Memory B cell (primary cell): ENCODE results near the gene POLR2C.
"Not testable (repeated sequence)": the region's sequence is repeated elsewhere in the genome, so short reads cannot be mapped to it uniquely, and the experiment has no call there.

Source experiments
- ATAC-seq: fragments of 150-1000 bp; cut with Tn5 transposase; 2 replicates; pipeline ENCODE4 v1.10.0; 2021; ENCODE audit warnings: low read depth, mild to moderate bottlenecking, moderate library complexity
- DNase-seq, 2 donors: peaks; one replicate each; pipeline ENCODE4 v3.0.0; 2022; ENCODE audit warnings: low spot score in 2 of 2
- H3K27ac Mint-ChIP-seq: one replicate; pipeline ENCODE4 v1.8.0; 2022; ENCODE audit warnings: mild to moderate bottlenecking, moderate library complexity, mixed read lengths
- H3K27me3 Mint-ChIP-seq: one replicate; pipeline ENCODE4 v1.8.0; 2022; ENCODE audit warnings: mixed read lengths
- H3K36me3 Mint-ChIP-seq: one replicate; pipeline ENCODE4 v1.8.0; 2022; ENCODE audit warnings: mild to moderate bottlenecking, mixed read lengths
- H3K4me1 Mint-ChIP-seq: one replicate; pipeline ENCODE4 v1.8.0; 2022; ENCODE audit warnings: mixed read lengths
- H3K4me3 Mint-ChIP-seq: one replicate; pipeline ENCODE4 v1.8.0; 2022; ENCODE audit warnings: mild to moderate bottlenecking, moderate library complexity, mixed read lengths
- H3K9me3 Mint-ChIP-seq: one replicate; pipeline ENCODE4 v1.8.0; 2022; ENCODE audit warnings: mixed read lengths

POLR2C gene

DNA sequence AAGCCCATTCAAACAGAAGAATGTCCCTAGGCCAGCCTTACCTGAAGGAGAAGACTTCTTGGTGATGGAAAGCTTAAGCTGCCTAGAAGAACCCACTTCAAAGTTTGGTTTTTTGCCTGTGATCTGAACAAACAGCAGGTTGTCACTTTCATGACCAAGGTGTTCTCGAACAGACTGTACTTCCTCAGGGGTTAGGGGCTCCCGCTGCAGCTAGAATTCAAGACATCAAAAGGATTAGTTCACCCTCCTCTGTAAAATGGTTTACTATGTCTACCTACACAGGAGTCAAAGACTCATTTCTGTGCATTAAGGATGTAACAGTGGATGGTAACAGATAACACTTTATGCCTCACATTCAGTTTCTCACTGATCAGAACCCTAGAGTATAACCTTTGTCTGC lies 28.5 kb upstream of the POLR2C start:
- ATAC-seq (no peak), DNase-seq (no peak)
- H3K27me3 Mint-ChIP-seq = no peaks in the 10 kb centered on the region
- H3K9me3 Mint-ChIP-seq = no peaks in the 10 kb centered on the region
- H3K4me3 Mint-ChIP-seq = no peak overlapping the region
- H3K27ac Mint-ChIP-seq = peak overlapping the region; percentile 47
- H3K4me1 Mint-ChIP-seq = no peaks in the 10 kb centered on the region
- peaks cover 41% of the 10 kb centered on the region for H3K36me3 Mint-ChIP-seq

DNA sequence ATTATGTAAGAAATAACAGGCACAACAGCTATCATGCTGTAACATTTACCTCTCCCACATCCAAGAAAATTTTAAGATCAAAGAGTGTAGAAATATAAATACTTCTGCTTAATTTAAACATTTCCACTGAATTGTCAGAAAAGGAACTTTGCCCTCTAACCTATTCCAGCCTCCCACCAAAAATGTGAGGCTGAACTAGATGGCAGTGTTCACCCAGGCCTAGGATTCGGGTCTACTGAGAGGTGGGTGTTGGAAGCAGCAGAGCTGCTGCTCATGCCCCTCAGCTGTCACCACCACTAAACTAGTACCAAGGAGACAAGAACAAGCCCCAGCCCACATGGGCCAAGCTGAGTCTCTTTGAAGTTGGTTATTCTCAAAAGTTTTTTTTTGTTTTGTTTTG lies 26.6 kb upstream of the POLR2C start:
- DNase-seq (no peak), ATAC-seq (no peak)
- H3K9me3 Mint-ChIP-seq = peaks cover 2% of the 10 kb centered on the region
- H3K36me3 Mint-ChIP-seq = peaks cover 47% of the 10 kb centered on the region
- no peak overlapping the region for H3K4me3 Mint-ChIP-seq
- no peaks in the 10 kb centered on the region for H3K4me1 Mint-ChIP-seq
- no peak overlapping the region for H3K27ac Mint-ChIP-seq
- H3K27me3 Mint-ChIP-seq = no peaks in the 10 kb centered on the region

DNA sequence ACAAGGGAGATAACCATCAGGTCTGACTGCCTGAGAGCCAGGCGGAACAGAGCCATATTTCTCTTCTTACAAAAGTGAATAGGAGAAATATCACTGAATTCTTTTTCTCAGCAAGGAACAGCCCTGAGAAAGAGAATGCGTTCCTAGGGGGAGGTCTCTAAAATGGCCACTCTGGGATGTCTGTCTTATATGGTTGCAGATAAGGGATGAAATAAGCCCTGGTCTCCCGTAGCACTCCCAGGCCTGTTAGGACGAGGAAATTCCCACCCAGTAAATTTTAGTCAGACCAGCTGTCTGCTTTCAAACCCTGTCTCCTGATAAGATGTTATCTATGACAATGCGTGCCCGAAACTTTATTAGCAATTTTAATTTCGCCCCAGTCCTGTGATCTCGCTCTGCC lies 22.5 kb upstream of the POLR2C start:
- H3K9me3 Mint-ChIP-seq, ATAC-seq, H3K27ac Mint-ChIP-seq, DNase-seq, H3K27me3 Mint-ChIP-seq, H3K4me3 Mint-ChIP-seq, H3K4me1 Mint-ChIP-seq: not testable (repeated sequence)
- peaks cover 28% of the 10 kb centered on the region for H3K36me3 Mint-ChIP-seq

DNA sequence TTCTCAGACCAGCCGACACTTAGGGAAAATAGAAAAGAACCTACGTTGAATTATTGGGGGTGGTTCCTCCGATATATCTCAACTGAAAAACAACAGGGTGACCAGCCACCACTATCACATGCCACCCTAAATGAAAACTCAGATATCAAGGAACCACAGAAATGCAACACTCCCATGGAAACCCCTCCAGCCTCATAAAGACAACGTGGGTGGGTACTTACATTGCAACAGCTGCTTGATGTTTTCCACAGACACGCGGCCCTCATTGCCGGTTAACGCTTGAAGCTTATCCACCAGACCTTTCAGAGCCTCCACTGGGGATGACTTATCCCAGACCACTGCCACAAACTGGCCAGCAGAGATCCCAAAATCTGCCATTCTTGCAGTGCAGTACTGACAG lies 21.9 kb upstream of the POLR2C start:
- not testable (repeated sequence) for H3K4me1 Mint-ChIP-seq, DNase-seq, H3K4me3 Mint-ChIP-seq, H3K27ac Mint-ChIP-seq, H3K27me3 Mint-ChIP-seq, H3K9me3 Mint-ChIP-seq, ATAC-seq
- H3K36me3 Mint-ChIP-seq = peaks cover 26% of the 10 kb centered on the region

DNA sequence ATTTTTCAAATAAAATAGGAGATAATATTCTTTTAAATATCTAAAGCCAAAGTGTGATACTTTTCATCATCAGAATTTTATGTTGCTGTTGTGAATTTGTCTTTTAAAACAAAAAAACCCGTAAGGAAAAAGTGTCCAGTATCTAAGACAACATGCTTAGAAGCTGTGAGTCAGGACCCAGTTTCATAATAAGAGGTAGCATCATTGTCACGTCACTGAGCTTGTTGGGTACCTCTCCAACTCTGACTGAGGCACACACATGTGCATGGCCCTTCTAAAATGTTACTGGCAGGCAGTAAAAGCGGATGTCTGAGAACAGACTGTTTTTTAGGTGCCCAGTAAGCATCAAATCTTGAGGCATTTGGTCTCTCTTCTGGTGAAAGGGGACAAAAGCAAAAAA lies 17.8 kb upstream of the POLR2C start:
- no peak for ATAC-seq
- Mint-ChIP-seq H3K36me3 (peaks cover 12% of the 10 kb centered on the region), H3K27me3 (no peaks in the 10 kb centered on the region), H3K4me1 (peaks cover 8% of the 10 kb centered on the region), H3K4me3 (no peak overlapping the region), H3K9me3 (peaks cover 2% of the 10 kb centered on the region), H3K27ac (no peak overlapping the region)
- no peak for DNase-seq

DNA sequence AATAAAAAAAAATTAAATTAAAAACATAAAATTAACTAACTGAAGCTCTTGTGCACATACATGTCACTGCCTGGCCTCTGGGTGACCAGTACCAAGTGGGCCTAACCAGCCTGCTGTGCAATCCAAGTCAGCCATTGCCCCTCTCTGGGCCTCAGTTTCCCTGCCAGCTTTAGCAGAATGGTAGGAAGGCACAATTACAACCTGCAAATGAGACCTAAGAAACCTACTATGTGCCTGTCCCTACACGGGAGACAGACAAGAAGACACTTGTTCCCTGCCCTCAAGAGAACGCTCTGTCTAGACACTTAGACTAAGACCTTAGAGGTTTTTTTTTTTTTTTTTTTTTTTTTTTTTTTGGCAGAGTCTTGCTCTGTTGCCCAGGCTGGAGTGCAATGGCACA lies 17.0 kb upstream of the POLR2C start:
- peaks cover 8% of the 10 kb centered on the region for H3K4me1 Mint-ChIP-seq
- ATAC-seq = no peak
- no peak overlapping the region for H3K4me3 Mint-ChIP-seq
- H3K9me3 Mint-ChIP-seq = peaks cover 2% of the 10 kb centered on the region
- H3K27ac Mint-ChIP-seq = no peak overlapping the region
- no peaks in the 10 kb centered on the region for H3K27me3 Mint-ChIP-seq
- no peak for DNase-seq
- H3K36me3 Mint-ChIP-seq = peaks cover 4% of the 10 kb centered on the region

DNA sequence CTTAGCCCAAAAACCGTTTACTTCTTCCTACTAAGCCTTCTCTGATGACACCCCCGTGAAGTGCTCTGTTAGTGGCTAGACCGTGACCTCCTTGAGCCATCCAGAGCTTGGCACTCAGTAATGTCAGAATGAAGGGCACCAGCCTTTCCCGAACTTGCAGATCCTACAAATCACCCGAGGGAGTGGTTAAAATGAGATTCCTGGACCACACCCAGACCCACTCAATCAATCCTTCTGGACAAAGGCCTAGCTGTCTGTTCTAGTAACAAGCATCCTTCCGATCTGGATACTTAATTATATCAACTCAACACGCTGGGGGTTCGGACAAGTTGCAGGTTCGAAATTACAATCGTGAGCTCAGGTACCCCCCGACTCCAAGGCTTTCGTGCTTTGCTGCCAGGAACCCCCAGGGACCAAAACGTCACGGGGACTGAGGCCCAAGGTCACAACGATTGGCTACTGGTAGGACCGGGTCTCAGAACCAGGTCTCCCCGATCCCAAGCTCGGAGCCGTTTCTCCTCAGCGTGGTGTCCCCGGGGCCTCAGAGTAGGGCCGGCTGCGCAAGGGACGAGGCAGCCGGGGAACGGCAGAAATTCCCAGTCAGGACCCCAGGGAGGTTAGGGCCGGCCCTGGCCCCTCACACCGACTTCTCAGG lies 15.8 kb upstream of the POLR2C start:
- ATAC-seq (peak; percentile 20), DNase-seq (peak in 1 of 2 donors; percentile 9)
- Mint-ChIP-seq H3K4me3 (peak overlapping the region; percentile 92), H3K27ac (peak overlapping the region; percentile 96), H3K36me3 (peaks cover 3% of the 10 kb centered on the region), H3K9me3 (no peaks in the 10 kb centered on the region), H3K27me3 (no peaks in the 10 kb centered on the region), H3K4me1 (peaks cover 11% of the 10 kb centered on the region)

DNA sequence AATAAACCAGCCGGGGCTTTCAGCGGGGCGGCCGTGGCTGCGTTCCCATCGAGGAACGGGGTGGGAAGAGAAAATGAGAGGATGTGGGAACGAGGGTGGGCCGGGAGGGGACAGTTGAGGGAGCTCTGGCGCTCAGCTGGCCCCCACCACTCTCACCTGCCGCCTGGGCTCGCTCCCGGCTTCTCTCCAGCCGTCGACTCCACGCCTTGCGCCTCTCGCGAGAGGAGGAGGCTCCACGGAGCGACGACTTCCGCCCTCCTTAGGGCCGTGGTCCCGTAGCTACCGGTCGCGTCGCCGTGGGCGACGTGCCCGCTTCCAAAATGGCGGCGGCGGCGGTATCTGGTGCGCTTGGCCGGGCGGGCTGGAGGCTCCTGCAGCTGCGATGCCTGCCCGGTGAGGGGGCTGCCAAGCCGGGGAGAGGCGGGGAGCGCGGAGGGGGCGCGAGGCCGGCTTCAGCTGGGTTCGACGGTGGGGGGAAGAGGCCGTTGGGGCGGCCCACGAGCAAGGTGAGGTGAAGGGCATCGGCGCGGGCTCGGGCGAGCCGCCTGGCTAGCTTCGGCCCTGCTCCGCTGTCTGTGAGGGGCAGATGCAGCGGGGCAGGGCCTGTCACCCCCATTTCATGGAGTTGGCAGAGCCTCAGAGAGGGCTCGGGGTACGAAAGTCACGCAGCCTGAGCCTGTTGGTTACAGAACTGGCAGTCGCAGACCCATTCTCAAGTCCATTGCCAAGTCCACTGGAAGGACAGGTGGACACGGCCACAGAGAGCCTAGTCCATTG lies 15.1 kb upstream of the POLR2C start, which contains the start of the genes CIAPIN1 and COQ9:
CIAPIN1 (minus strand) TSS at position 200 of the 777 bp plus-strand sequence. CDS start 6,457 bp downstream, outside the sequence.
COQ9 (plus strand) TSS at position 294 of the 777 bp plus-strand sequence; CDS start at position 321, 27 bp downstream.
- peak within 1 kb of the TSS; percentile 92 for H3K4me3 Mint-ChIP-seq
- ATAC-seq = peak; percentile 97

DNA sequence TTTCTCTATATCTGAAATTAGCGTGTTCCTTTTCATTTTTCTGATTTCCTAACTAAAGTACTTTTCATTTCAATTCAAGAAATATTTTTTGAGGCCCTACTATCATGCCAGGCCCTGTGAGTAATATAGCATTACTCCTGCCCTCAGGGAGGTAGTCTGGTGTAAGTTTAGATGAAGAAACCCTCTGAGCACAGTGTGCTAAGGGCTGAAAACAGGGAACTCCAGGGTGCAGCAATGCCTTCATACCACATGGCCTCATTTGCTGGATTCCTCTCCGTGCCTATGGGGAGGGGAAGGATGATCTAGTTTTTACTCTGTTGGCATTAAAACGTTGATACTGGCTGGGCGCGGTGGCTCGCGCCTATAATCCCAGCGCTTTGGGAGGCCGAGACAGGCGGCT lies 10.5 kb upstream of the POLR2C start:
- Mint-ChIP-seq H3K4me3 (no peak overlapping the region), H3K27me3 (no peaks in the 10 kb centered on the region), H3K9me3 (no peaks in the 10 kb centered on the region), H3K4me1 (peaks cover 6% of the 10 kb centered on the region), H3K27ac (no peak overlapping the region), H3K36me3 (peaks cover 24% of the 10 kb centered on the region)
- no peak for DNase-seq
- no peak for ATAC-seq

More for the DNA sequence above, 15.1 kb upstream of the POLR2C start, which contains the start of the genes CIAPIN1 and COQ9:
- no peaks in the 10 kb centered on the region for H3K27me3 Mint-ChIP-seq
- H3K36me3 Mint-ChIP-seq = peaks cover 4% of the 10 kb centered on the region
- H3K4me1 Mint-ChIP-seq = peaks cover 11% of the 10 kb centered on the region
- peak; percentile 83 to 84 for DNase-seq
- H3K27ac Mint-ChIP-seq = peak within 1 kb of the TSS; percentile 96
- H3K9me3 Mint-ChIP-seq = no peaks in the 10 kb centered on the region

DNA sequence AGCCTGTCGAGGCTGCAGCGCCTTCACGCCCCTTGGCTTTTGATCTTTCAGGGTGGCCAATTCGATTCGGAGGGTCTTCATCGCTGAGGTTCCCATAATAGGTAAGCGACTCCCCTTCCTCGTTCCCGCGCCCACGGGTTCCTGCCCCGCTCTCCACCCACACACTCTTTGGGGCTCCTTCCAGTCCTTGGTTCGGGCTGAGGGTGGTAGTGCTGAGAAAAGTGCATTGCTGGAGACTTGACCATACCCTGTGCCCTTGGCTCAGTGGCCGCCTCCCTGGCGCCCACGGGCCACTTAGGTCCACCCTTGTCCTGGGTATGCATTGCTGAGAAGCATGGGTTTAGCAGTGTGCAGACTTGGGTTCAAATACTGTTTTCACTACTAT lies 491 bp downstream of the POLR2C start:
- Mint-ChIP-seq H3K36me3 (peaks cover 21% of the 10 kb centered on the region), H3K27ac (peak overlapping the region; percentile 94), H3K4me1 (peaks cover 13% of the 10 kb centered on the region), H3K9me3 (no peaks in the 10 kb centered on the region), H3K4me3 (peak overlapping the region; percentile 100), H3K27me3 (no peaks in the 10 kb centered on the region)
- DNase-seq = no peak
- no peak for ATAC-seq

DNA sequence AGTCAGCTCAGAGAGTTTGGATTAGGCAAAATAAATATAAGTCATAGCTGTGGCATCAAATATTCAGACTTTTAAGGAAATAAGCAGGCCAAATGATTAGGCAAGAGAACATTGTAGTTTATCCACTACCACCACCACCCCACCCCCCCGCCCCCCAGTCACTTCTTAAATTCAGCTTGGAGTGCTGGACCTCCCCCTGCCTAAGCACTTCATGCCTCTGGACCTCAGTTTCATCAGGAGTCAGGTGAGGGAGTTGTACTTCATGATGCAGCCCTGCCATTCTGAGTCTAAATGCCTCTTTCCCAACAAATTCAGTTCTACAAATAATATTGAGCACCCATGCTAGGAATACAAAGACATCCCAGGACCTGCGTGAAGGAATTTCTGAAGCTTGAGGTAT lies 2.0 kb downstream of the POLR2C start:
- Mint-ChIP-seq H3K4me3 (no peak overlapping the region), H3K36me3 (peaks cover 32% of the 10 kb centered on the region), H3K4me1 (peaks cover 13% of the 10 kb centered on the region), H3K27me3 (no peaks in the 10 kb centered on the region), H3K27ac (peak overlapping the region; percentile 42), H3K9me3 (no peaks in the 10 kb centered on the region)
- no peak for ATAC-seq
- DNase-seq = no peak

DNA sequence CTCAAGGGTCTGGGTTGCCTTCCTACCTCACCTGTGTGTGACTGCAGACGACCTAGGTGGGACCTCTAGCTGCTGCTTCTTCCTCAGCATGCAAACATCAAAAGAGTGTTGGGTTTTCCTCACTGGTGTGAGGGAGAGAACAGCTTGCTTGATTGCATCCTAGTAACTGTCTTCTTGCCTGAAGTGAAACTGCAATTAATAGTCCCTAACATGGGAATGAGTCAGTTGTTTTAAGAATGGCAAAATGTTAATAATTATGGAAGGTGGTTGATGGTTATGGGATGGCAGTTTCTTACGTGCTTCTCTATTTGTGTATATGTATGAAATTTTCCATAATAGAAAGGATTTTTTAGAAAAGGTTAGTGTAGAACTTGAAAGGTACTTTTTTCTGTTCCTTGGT lies 5.9 kb downstream of the POLR2C start:
- Mint-ChIP-seq H3K27ac (peak overlapping the region; percentile 20), H3K36me3 (peaks cover 40% of the 10 kb centered on the region), H3K4me1 (peaks cover 13% of the 10 kb centered on the region), H3K4me3 (no peak overlapping the region), H3K9me3 (no peaks in the 10 kb centered on the region), H3K27me3 (no peaks in the 10 kb centered on the region)
- DNase-seq (no peak), ATAC-seq (no peak)

DNA sequence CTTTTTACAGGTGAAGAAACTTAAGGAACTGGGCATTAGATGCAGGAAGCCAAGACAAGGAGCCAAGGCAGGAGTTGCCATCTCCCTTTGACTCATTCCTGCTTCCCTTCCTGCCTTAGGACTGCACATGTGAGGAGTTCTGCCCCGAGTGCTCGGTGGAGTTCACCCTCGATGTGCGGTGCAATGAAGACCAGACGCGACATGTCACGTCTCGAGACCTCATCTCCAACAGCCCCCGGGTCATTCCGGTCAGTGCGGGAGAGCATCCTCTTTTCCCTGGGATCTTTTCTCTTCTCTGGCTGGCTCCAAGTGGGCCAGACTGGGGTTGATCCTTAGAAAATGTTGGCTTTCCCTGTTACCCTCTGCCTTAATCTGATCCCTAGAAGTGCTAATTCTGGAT lies 6.6 kb downstream of the POLR2C start:
- Mint-ChIP-seq H3K9me3 (no peaks in the 10 kb centered on the region), H3K36me3 (peaks cover 39% of the 10 kb centered on the region)

DNA sequence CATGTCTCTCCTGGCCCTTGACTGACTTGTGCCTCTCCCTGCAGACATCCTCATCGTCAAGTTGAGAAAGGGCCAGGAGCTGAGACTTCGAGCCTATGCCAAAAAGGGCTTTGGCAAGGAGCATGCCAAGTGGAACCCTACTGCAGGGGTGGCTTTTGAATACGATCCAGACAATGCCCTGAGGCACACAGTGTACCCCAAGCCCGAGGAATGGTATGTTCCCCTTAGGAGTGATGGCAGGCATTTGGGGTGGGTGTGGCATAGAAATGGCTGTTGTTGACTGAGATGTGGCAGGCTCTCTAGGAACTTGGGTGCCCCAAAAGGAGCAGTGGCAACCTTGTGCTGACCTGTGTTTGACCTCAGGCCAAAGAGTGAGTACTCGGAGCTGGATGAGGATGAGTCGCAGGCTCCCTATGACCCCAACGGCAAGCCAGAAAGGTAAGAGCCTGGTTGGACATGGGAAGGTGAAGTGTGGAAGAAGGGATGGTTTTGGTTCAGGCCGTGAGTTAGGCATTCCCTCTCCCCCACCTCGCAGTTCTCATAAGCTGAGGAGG lies 7.5 kb downstream of the POLR2C start:
- H3K4me1 Mint-ChIP-seq = peaks cover 7% of the 10 kb centered on the region
- no peak overlapping the region for H3K4me3 Mint-ChIP-seq
- no peak overlapping the region for H3K27ac Mint-ChIP-seq
- H3K27me3 Mint-ChIP-seq = no peaks in the 10 kb centered on the region
- no peak for DNase-seq
- no peak for ATAC-seq
- peaks cover 34% of the 10 kb centered on the region for H3K36me3 Mint-ChIP-seq
- H3K9me3 Mint-ChIP-seq = no peaks in the 10 kb centered on the region

More for the DNA sequence above, 6.6 kb downstream of the POLR2C start:
- H3K4me1 Mint-ChIP-seq = peaks cover 13% of the 10 kb centered on the region
- DNase-seq = no peak
- no peak overlapping the region for H3K4me3 Mint-ChIP-seq
- ATAC-seq = no peak
- H3K27me3 Mint-ChIP-seq = no peaks in the 10 kb centered on the region
- H3K27ac Mint-ChIP-seq = peak overlapping the region; percentile 20
